Muscle layer of colon (tissue), 2 donors: Measurements from ENCODE around the gene ZC3H15.
A peak's percentile ranks its signal among the peaks of the same experiment; 100 is the strongest.
"Not testable (repeated sequence)": the region's sequence is repeated elsewhere in the genome, so short reads cannot be mapped to it uniquely, and the experiment has no call there.

Source experiments
- H3K27ac ChIP-seq: one replicate; pipeline ENCODE4 v1.7.0; 2013; ENCODE audit warnings: low read depth, mild to moderate bottlenecking, low read length, moderate library complexity
- H3K27me3 ChIP-seq, 2 donors: one replicate each; pipeline ENCODE4 v1.7.0; 2013; ENCODE audit warnings: low read length in 2 of 2, mild to moderate bottlenecking in 2 of 2; ENCODE audit not compliant: insufficient read depth in 2 of 2, control insufficient read depth in 1 of 2
- H3K36me3 ChIP-seq: one replicate; pipeline ENCODE4 v1.7.0; 2013; ENCODE audit warnings: mild to moderate bottlenecking, low read length; ENCODE audit not compliant: insufficient read depth
- H3K4me1 ChIP-seq: one replicate; pipeline ENCODE4 v1.7.0; 2013; ENCODE audit warnings: mild to moderate bottlenecking, low read length; ENCODE audit not compliant: insufficient read depth
- H3K4me3 ChIP-seq, 2 donors: one replicate each; pipeline ENCODE4 v1.7.0; 2013; ENCODE audit warnings: low read length in 2 of 2, low read depth in 1 of 2, mild to moderate bottlenecking in 1 of 2, moderate library complexity in 1 of 2
- H3K9ac ChIP-seq: one replicate; pipeline ENCODE4 v1.7.0; 2013; ENCODE audit warnings: low read length
- H3K9me3 ChIP-seq: one replicate; pipeline ENCODE4 v1.7.0; 2013; ENCODE audit warnings: mild to moderate bottlenecking, low read length
- donor health status: abdominal sarcoma.
- donor health status: Adenocarcinoma of cecum.

Gene ZC3H15

DNA sequence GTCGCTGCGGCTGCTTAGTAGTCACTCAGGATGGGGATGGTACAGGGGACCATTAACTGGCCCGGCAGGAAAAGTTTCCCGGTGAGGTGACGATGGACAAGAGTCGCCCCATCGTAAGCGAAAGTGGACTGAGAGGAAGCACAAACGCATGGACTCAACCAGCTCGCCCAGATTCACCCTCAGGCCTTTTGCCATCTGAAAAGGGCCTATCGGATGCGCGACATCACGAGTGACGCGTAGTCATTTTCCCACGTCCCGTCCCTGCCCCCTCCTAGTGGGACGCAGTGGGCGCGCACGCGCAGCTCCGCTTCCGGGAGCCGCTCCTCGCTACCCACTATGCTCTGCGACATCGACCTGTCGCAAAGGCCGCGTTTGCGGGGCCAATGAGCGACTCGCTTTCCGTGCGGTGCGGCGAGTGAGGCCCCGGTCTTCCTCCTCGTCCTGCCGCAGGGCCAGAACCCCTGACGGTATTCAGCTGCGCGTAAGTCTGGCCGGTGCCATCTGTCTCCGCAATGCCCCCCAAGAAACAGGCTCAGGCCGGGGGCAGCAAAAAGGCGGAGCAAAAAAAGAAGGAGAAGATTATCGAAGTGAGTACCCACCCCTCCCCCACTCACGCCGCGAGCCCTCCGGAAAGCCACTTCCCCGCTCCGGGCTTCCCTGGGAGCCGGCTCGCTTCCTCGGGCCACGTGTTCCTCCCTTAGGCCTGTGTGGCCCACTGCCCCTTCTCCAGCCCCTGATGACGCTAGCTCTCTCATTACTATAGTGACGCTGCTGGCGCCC is at the start of gene ZC3H15:
Gene ZC3H15, plus strand, starts transcription at position 390 of the 780 bp plus-strand sequence. Its CDS starts 123 bp downstream, at position 513.
- peak within 1 kb of the TSS; percentile 93 for H3K27ac ChIP-seq
- H3K9ac ChIP-seq, result peak within 1 kb of the TSS; percentile 84
- no peaks in the 10 kb centered on the region for H3K36me3 ChIP-seq
- no peaks in the 10 kb centered on the region for H3K27me3 ChIP-seq
- H3K4me1 ChIP-seq, result peaks cover 34% of the 10 kb centered on the region
- peak within 1 kb of the TSS; percentile 91 to 96 for H3K4me3 ChIP-seq
- no peaks in the 10 kb centered on the region for H3K9me3 ChIP-seq

GRCh38 chr2:186437719-186438118 is 48.3 kb upstream of the ZC3H15 start:
- no peak overlapping the region for H3K4me3 ChIP-seq
- H3K9ac ChIP-seq, result no peak overlapping the region
- no peaks in the 10 kb centered on the region for H3K27me3 ChIP-seq
- no peaks in the 10 kb centered on the region for H3K9me3 ChIP-seq
- no peaks in the 10 kb centered on the region for H3K36me3 ChIP-seq
- no peak overlapping the region for H3K27ac ChIP-seq
- H3K4me1 ChIP-seq, result no peaks in the 10 kb centered on the region

DNA sequence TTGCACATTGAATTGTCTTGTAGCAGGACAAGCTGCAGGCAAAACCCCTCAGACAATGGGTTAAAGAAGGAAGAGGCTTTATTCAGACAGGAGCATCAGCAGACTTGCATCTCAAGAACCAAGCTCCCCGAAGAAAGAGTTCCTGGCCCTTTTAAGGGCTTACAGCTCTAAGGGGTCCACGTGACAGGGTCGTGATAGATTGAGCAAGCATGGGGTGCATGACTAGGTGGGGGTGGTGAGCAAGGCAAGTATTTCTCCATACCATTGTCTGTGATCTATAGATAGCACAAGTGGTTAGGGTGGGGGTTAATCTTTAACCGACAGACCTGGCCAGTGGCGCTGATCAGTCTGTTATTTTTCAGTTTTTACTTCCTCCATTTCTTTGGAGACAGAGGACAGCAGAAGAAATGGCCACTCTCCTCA is 46.4 kb upstream of the ZC3H15 start:
- H3K27me3 ChIP-seq, result not testable (repeated sequence)

DNA sequence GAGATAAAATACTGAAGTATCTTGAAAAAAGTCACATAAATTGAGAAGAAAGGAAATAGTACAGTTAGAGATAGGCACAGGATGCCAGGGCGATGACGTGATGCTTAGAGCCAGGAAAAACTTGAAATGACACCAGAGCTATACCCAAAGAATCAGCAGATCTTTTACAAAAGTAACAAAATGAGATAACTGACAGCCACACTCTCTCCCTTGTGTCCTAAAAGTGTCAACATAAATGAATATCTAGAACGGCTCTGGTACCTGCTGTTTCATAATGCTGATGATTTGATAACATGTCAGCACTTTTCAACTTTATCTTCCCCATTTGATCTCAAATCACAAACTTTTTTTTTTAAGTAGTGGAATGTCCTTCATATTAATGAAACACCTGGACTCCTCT is 45.6 kb upstream of the ZC3H15 start:
- H3K4me3 ChIP-seq, result no peak overlapping the region

More for the DNA sequence above, 46.4 kb upstream of the ZC3H15 start:
- H3K9me3 ChIP-seq, H3K9ac ChIP-seq, H3K27ac ChIP-seq, H3K36me3 ChIP-seq, H3K4me1 ChIP-seq, H3K4me3 ChIP-seq: not testable (repeated sequence)

DNA sequence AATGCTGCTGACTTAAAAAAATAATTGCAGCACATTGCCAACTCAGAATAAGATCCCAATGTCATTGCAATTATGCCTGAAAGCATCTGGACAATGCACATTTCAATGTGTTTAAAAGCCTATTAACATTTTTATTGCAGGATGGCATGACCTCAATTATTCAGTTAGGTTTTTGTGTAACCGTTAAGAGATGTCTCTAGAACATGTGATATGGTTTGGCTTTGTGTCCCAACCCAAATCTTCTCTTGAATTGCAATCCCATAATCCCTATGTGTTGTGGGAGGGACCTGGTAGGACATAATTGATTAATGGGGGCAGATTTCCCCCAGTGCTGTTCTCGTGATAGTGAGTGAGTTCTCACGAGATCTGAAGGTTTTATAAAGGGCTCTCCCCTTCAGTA is 43.2 kb upstream of the ZC3H15 start:
- Histone ChIP-seq H3K4me3 (no peak overlapping the region), H3K27ac (no peak overlapping the region), H3K9ac (no peak overlapping the region), H3K4me1 (no peaks in the 10 kb centered on the region), H3K9me3 (no peaks in the 10 kb centered on the region), H3K27me3 (no peaks in the 10 kb centered on the region), H3K36me3 (no peaks in the 10 kb centered on the region)

More for the DNA sequence above, 45.6 kb upstream of the ZC3H15 start:
- H3K36me3 ChIP-seq, result no peaks in the 10 kb centered on the region
- H3K4me1 ChIP-seq, result no peaks in the 10 kb centered on the region
- H3K27ac ChIP-seq, result no peak overlapping the region
- no peaks in the 10 kb centered on the region for H3K27me3 ChIP-seq
- no peaks in the 10 kb centered on the region for H3K9me3 ChIP-seq
- H3K9ac ChIP-seq, result no peak overlapping the region

DNA sequence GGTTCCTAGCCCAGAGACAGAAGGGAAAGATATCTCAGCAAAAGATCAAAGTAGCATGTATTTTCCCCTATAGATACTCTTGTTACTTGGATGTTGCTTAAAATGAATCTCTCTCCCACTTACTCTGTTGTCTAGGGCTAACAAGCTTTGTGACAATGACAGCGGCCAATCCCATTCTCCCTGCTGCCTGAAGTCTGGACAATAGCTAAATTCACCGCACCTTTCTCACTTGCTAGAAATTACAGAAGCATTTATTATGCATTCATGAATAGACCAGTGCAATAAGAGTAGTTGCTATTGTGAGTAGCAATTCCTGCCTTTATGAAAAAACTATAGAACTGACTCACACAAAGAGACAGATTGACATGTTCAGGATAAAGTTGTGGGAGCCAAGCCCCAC is 42.2 kb upstream of the ZC3H15 start:
- no peaks in the 10 kb centered on the region for H3K4me1 ChIP-seq
- no peaks in the 10 kb centered on the region for H3K9me3 ChIP-seq
- no peak overlapping the region for H3K9ac ChIP-seq
- H3K4me3 ChIP-seq, result no peak overlapping the region
- H3K27me3 ChIP-seq, result no peaks in the 10 kb centered on the region
- H3K36me3 ChIP-seq, result no peaks in the 10 kb centered on the region
- no peak overlapping the region for H3K27ac ChIP-seq

GRCh38 chr2:186445506-186445905 is 40.6 kb upstream of the ZC3H15 start:
- H3K4me1 ChIP-seq, result no peaks in the 10 kb centered on the region
- H3K9me3 ChIP-seq, result no peaks in the 10 kb centered on the region
- no peak overlapping the region for H3K4me3 ChIP-seq
- no peaks in the 10 kb centered on the region for H3K36me3 ChIP-seq
- H3K27me3 ChIP-seq, result no peaks in the 10 kb centered on the region
- H3K9ac ChIP-seq, result no peak overlapping the region
- no peak overlapping the region for H3K27ac ChIP-seq

GRCh38 chr2:186455613-186456012 is 30.4 kb upstream of the ZC3H15 start:
- no peak overlapping the region for H3K27ac ChIP-seq

DNA sequence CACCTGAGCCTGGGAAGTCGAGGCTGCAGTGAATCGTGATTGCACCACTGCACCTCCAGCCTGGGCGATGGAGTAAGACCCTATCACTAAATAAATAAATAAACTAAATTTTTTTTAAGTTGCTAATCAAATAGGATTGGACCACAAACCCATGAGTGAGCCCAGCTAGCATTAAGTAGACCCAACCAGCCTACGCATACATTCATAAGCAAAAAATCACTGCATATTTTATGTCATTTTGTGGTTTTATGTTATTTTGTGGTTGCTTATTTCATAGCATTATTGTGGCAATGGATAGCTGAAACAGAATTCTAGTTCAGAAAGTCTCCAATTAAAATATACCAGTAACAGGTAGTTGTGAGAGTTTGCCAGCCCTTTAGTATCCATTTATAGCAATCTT is 29.1 kb upstream of the ZC3H15 start:
- no peak overlapping the region for H3K4me3 ChIP-seq
- H3K36me3 ChIP-seq, result no peaks in the 10 kb centered on the region
- no peaks in the 10 kb centered on the region for H3K27me3 ChIP-seq
- H3K9ac ChIP-seq, result no peak overlapping the region
- H3K4me1 ChIP-seq, result no peaks in the 10 kb centered on the region
- H3K9me3 ChIP-seq, result no peaks in the 10 kb centered on the region
- no peak overlapping the region for H3K27ac ChIP-seq

More at GRCh38 chr2:186455613-186456012, 30.4 kb upstream of the ZC3H15 start:
- no peaks in the 10 kb centered on the region for H3K9me3 ChIP-seq
- H3K36me3 ChIP-seq, result no peaks in the 10 kb centered on the region
- no peak overlapping the region for H3K9ac ChIP-seq
- no peak overlapping the region for H3K4me3 ChIP-seq
- no peaks in the 10 kb centered on the region for H3K27me3 ChIP-seq
- H3K4me1 ChIP-seq, result no peaks in the 10 kb centered on the region

DNA sequence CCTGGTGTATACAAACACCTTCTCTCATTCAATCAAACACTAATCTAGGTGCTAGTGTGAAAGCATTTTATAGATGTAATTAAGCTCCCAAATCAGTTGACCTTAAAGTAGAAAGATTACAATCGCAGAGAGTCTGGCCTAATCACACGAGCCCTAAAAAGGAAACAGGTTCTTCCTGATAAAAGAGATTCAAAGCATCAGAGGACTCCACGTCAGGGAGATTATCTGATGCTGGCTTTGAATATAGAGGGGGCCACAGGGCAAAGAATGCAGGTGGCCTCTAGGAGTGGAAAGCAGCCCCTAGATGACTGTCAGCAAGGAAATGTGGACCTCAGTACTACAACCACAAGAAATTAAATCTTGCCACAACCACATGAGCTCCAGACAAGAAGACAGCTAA is 28.2 kb upstream of the ZC3H15 start:
- H3K4me3 ChIP-seq, result no peak overlapping the region
- no peak overlapping the region for H3K27ac ChIP-seq
- H3K4me1 ChIP-seq, result no peaks in the 10 kb centered on the region
- H3K36me3 ChIP-seq, result no peaks in the 10 kb centered on the region
- H3K9me3 ChIP-seq, result no peaks in the 10 kb centered on the region
- H3K27me3 ChIP-seq, result no peaks in the 10 kb centered on the region
- no peak overlapping the region for H3K9ac ChIP-seq

DNA sequence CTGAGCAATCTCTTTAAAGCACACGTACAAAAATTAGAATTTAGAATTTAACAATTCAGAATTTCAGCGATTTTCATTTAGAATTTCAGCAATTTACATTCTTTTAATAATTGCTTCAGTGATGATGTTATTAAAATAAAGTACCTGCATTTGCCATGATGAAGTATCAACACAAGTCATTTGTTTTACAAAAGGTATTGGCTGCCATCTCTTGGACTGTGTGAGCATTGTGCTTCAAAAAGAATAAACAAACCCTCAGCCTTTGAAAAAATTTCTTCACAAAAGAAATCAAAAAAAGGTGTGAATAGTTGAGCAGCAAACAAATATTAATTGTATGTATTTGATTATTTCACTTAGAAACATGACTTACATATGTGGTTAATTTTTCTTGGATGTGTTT is 27.1 kb upstream of the ZC3H15 start:
- H3K9me3 ChIP-seq, result no peaks in the 10 kb centered on the region
- H3K36me3 ChIP-seq, result no peaks in the 10 kb centered on the region
- no peak overlapping the region for H3K27ac ChIP-seq
- H3K9ac ChIP-seq, result no peak overlapping the region
- H3K4me1 ChIP-seq, result no peaks in the 10 kb centered on the region
- H3K4me3 ChIP-seq, result no peak overlapping the region
- H3K27me3 ChIP-seq, result no peaks in the 10 kb centered on the region

GRCh38 chr2:186460465-186460864 is 25.6 kb upstream of the ZC3H15 start:
- no peaks in the 10 kb centered on the region for H3K9me3 ChIP-seq
- no peak overlapping the region for H3K27ac ChIP-seq
- H3K9ac ChIP-seq, result no peak overlapping the region
- no peaks in the 10 kb centered on the region for H3K36me3 ChIP-seq
- H3K4me1 ChIP-seq, result no peaks in the 10 kb centered on the region
- H3K27me3 ChIP-seq, result no peaks in the 10 kb centered on the region
- no peak overlapping the region for H3K4me3 ChIP-seq
